ENCODE data around the gene SOCS3.

- TF ChIP-seq CTCF (IDR thresholded peaks at IDR 0.05): no peak
- no peak for TF ChIP-seq POLR2AphosphoS5 (IDR thresholded peaks at IDR 0.05; ENCODE audit: low read depth, low read length)
- TF ChIP-seq SIN3A (IDR thresholded peaks at IDR 0.05; ENCODE audit: borderline replicate concordance, insufficient read depth, low read depth, low read length): no peak
- TF ChIP-seq TCF7L2 (IDR thresholded peaks at IDR 0.05; ENCODE audit: low read depth, low read length): no peak
- TF ChIP-seq REST (IDR thresholded peaks at IDR 0.05; ENCODE audit: insufficient read depth in 1 of 2, low read depth in 2 of 2, low read length in 1 of 2): no peak
Observed at GRCh38 chr17:78364436-78365281, 4.8 kb upstream of the SOCS3 start.
